HEK293T (cell line): Measurements from ENCODE around the gene IFITM1.

Experiments used
- ELF4 ChIP-seq: fragments of 450-650 bp; IDR thresholded peaks from 2 replicates; pipeline ENCODE4 v1.6.1; 2017; ENCODE audit warnings: antibody characterized with exemption
- FOXA1 ChIP-seq: fragments of 450-650 bp; IDR thresholded peaks from 2 replicates; pipeline ENCODE4 v1.6.1; 2016; ENCODE audit warnings: mild to moderate bottlenecking
- HDGF ChIP-seq: fragments of 450-650 bp; IDR thresholded peaks from 2 replicates; pipeline ENCODE4 v1.6.1; 2017; ENCODE audit warnings: antibody characterized with exemption, borderline replicate concordance
- L3MBTL2 ChIP-seq: fragments of 450-650 bp; conservative IDR thresholded peaks from 2 replicates; pipeline ENCODE4 v1.6.1; 2016; ENCODE audit warnings: mild to moderate bottlenecking
- LEF1 ChIP-seq: fragments of 450-650 bp; IDR thresholded peaks from 2 replicates; pipeline ENCODE4 v1.6.1; 2017; ENCODE audit warnings: mild to moderate bottlenecking, borderline replicate concordance
- SP1 ChIP-seq: fragments of 450-650 bp; IDR thresholded peaks from 2 replicates; pipeline ENCODE4 v1.6.1; 2017
- SUZ12 ChIP-seq: fragments of 450-650 bp; IDR thresholded peaks from 2 replicates; pipeline ENCODE4 v1.6.1; 2016; ENCODE audit warnings: mild to moderate bottlenecking
- TARDBP ChIP-seq: fragments of 450-650 bp; IDR thresholded peaks from 2 replicates; pipeline ENCODE4 v1.6.1; 2016

DNA sequence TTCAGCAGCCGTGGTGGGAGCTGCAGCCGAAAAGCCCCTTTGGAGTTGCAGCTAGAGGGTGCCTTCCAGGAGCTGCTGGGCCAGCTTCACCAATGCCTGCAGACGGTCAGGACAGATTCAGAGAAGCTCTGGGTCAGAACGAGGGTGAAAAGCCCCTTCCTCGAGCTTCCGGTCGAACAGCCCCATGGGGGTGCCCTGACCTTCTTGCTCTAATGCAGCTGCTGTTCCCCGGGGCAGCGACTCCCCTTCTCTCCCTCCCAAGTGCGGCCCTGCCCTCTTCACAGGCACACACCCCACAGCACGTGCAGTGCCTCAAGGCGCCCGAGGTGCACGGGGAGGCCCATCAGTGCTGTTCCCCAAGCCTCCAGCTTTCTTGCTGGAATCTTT lies 16.5 kb downstream of the IFITM1 start:
- TF ChIP-seq SP1 (no peak), FOXA1 (no peak), SUZ12 (no peak), L3MBTL2 (no peak), LEF1 (no peak), ELF4 (no peak), TARDBP (no peak), HDGF (no peak)
